ENCODE results near the gene DHCR7.

Gene DHCR7, protein sequence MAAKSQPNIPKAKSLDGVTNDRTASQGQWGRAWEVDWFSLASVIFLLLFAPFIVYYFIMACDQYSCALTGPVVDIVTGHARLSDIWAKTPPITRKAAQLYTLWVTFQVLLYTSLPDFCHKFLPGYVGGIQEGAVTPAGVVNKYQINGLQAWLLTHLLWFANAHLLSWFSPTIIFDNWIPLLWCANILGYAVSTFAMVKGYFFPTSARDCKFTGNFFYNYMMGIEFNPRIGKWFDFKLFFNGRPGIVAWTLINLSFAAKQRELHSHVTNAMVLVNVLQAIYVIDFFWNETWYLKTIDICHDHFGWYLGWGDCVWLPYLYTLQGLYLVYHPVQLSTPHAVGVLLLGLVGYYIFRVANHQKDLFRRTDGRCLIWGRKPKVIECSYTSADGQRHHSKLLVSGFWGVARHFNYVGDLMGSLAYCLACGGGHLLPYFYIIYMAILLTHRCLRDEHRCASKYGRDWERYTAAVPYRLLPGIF

DNA sequence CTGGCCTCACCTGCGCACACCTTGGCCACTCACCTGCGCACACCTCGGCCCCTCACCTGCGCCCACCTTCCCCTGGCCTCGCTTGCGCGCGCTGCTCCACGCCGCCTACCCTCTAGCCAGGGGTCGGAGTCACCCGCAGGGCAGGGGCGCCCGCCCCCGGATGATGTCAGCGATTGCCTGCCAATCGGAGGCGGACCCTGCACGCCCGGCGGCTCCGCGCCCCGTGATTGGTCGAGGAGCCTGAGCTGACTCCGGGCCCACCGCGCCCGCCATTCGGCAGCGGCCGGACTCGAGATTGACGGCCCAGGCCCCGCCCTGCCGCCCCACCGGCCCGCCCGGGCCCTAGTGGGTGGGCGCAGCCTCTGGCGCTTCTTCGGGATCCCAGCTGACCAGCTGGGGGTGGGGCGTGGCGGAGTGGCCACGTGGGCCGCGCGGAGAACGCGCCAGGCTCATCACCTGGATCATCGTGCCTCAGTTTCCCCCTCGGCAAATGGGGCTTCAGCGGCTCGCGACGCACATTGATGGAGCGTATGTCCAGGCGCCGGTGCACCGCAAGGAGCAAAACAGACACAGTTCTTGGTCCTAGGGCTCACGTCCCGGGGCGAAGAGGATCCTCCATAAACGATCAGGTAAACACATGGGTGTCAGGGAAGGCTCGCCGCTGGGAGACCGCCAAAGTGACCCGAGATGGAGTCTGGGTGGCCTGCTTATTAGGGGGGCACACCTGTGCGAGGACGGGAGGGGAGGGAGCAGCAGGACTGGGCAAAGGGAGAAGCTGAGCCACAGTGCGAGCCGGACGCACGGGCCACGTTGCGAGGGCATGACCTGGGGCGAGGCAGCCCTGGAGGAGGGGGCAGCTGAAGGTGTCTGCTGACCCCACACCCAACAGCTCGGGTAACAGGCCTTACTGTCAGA, at the start of gene DHCR7:
Gene DHCR7 (minus strand): TSS at position 137 of the 915 bp plus-strand sequence. CDS start 3,441 bp downstream, outside the sequence.
- peaks cover 31% of the 10 kb centered on the region for H3K36me3 Mint-ChIP-seq (ENCODE audit: low read depth)
- H3K27ac Mint-ChIP-seq, result peak within 1 kb of the TSS; percentile 75
- no peaks in the 10 kb centered on the region for H3K27me3 Mint-ChIP-seq
- peaks cover 54% of the 10 kb centered on the region for H3K4me1 Mint-ChIP-seq (ENCODE audit: low read depth)
- H3K9me3 Mint-ChIP-seq, result peaks cover 7% of the 10 kb centered on the region
- peak within 1 kb of the TSS; percentile 87 for H3K4me3 Mint-ChIP-seq

DNA sequence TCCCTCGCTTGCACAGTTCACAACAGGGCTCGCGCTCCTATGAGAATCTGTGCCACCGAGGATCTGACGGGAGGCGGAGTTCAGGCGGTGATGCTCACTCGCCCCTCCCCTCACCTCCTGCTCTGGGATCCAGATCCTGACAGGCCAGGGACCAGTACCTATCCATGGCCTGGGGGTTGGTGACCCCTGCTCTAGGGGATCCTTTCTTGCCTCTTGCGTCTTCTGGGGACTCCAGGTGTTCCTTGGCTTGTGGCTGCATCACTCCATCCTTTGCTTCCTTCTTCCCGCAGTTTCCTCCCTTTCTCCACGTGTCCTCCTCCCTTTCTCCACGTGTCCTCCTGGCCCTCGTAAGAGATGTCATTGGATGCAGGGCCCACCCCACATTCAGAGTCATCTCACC, 48.2 kb upstream of the DHCR7 start:
- Mint-ChIP-seq H3K27ac (no peak overlapping the region), H3K36me3 (ENCODE audit: low read depth) (peaks cover 86% of the 10 kb centered on the region), H3K27me3 (no peaks in the 10 kb centered on the region), H3K9me3 (no peaks in the 10 kb centered on the region), H3K4me1 (ENCODE audit: low read depth) (peaks cover 4% of the 10 kb centered on the region), H3K4me3 (no peak overlapping the region)

DNA sequence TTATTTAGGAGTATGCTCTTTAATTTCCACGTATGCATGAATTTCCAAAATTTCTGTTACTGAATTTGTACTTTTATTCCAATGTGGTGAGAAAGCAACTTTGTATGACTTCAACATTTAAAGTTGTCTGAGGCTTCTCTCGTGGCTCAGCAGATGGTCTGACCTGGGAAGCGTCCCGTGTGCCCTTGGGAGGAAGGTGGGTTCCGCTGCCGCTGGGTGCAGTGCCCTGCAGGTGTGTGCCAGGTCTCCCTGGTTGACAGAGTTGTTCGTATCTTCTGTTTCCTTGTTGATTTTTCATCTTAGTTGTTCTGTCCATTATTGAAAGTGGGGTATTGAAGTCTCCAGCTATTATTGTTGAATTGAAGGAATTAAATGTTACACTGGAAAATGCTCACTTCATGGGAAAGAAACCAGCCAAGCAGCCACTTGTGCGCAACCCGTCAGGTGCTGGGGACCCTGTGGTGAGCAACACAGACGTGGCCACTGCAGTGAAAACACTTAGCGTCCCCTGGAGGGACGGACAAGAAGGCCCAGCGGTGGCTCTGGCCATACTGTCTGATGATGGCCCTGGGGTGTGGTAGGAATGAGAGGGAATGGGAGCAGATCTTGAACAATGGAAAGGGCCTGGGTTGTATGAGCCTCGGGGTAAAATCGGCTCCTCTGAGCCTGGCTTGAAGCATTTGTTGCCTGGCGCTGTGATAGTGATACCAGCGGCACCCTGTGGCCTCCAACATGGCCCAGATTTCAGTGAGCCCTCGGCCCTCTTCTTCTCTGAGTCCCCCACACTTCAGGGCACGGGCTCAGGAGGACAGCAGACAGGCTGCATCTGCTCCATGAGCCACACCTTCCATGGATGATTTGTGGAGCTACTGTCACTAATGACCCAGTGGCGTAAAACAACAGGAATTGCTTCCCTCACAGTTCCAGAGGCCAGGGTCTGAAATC, 47.4 kb upstream of the DHCR7 start:
- H3K36me3 Mint-ChIP-seq (ENCODE audit: low read depth), result peaks cover 87% of the 10 kb centered on the region
- H3K27ac Mint-ChIP-seq, result peak overlapping the region; percentile 37
- no peaks in the 10 kb centered on the region for H3K27me3 Mint-ChIP-seq

DNA sequence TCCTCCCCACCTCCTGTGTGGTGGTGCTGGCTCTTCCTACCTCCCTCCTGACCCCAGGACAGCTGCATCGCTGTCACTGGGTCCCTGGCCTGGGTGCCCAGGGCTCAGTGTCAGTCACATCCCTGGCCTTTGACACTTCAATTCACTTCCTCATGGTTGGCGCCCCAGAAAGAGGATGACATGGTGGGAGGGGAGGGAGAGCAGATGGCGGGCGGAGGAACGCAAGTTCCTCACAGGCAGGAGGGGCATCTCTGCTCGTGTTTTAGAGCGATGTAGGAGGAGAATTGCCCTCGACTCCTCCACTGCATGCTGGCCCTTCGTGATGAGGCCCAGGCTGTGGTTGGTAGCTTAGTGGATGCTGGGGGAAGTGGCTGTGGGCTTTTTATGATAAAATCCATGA, 43.7 kb upstream of the DHCR7 start:
- Mint-ChIP-seq H3K4me3 (no peak overlapping the region), H3K27me3 (no peaks in the 10 kb centered on the region), H3K36me3 (ENCODE audit: low read depth) (peaks cover 77% of the 10 kb centered on the region), H3K9me3 (no peaks in the 10 kb centered on the region), H3K27ac (no peak overlapping the region), H3K4me1 (ENCODE audit: low read depth) (peaks cover 21% of the 10 kb centered on the region)

More for the DNA sequence above, 47.4 kb upstream of the DHCR7 start:
- Mint-ChIP-seq H3K9me3 (no peaks in the 10 kb centered on the region), H3K4me3 (no peak overlapping the region), H3K4me1 (ENCODE audit: low read depth) (peaks cover 4% of the 10 kb centered on the region)

DNA sequence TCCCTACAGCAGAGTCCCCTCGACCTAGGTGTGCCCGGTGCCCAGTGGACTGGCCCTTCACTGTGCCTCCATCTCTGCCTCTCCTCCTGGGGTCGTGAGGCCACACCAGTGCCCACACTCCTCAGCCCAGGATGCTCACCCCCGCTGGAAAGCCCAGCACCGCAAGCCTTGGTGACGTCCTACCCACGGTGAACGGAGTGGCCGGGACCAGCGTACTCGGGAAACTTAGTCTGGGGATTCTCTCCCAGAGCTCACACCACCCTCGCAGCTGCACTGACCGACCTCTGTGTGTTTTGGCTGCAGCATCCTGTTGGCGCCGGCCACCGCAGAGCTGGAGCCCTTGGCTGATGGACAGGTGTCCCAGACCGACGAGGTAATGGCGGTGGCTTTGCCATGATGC, 43.3 kb upstream of the DHCR7 start:
- no peaks in the 10 kb centered on the region for H3K9me3 Mint-ChIP-seq
- H3K27me3 Mint-ChIP-seq, result no peaks in the 10 kb centered on the region
- H3K36me3 Mint-ChIP-seq (ENCODE audit: low read depth), result peaks cover 77% of the 10 kb centered on the region
- no peak overlapping the region for H3K27ac Mint-ChIP-seq
- no peak overlapping the region for H3K4me3 Mint-ChIP-seq
- H3K4me1 Mint-ChIP-seq (ENCODE audit: low read depth), result peaks cover 21% of the 10 kb centered on the region

DNA sequence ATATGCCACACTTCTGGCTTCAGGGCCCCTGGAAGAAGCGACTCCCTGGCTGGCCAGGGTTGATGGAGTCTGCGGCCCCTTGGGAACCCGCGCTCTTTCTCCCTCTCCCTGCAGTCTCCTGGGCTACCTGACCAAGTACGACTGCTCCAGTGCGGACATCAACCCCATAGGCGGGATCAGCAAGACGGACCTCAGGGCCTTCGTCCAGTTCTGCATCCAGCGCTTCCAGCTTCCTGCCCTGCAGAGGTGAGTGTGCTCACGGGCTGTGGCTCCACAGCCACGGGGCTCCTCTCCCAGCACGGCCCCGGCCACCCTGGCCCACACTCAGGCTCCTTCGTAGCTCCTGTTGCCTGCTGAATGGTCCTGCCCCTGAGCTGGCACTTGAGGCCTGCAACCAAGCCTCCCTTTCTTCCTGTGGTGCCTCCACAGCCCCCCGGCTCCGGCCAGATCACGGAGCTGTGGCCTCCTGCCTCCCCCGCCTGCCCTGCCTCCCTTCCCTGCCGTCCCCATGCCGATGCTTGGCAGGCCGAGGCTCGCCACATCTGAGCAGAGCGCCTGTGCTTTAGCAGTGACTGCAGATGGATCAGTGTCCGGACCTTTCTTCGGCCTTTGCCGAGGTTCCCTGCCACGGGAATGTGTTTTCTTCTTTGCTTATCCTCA, 42.7 kb upstream of the DHCR7 start:
- Mint-ChIP-seq H3K4me1 (ENCODE audit: low read depth) (peaks cover 21% of the 10 kb centered on the region), H3K4me3 (no peak overlapping the region), H3K27me3 (no peaks in the 10 kb centered on the region), H3K9me3 (no peaks in the 10 kb centered on the region), H3K36me3 (ENCODE audit: low read depth) (peaks cover 77% of the 10 kb centered on the region), H3K27ac (no peak overlapping the region)

DNA sequence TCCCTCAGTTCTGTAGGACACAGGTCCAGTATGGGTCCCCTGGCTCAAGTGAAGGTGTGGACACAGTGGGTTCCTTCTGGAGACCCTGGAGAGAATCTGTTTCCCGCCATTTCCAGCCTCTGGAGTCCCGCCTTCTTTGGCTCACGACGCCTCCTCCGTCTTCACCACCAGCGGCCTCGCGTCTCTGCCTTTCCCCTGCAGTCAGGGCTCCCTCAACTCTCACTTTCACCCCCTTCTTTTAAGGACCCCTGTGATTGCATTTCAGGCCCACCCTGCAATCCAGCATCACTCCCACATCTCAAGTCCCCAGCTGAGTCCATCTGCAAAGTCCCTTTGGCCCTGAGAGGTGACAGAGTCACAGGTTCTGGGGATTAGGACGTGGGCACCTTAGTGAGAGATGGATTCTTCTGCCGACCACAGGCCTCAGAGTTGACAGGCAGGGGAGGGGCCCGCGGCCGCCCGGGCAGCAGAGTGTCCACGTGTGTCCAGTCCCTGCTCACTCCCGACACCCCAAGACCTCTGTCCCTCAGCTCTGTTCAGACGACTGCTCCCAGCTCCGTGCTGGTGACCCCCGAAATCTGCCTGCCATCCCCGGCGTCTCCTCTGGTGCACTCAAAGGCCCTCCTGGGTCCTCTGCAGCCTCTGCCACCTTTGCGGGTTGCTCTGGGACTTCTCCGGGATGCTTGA, 42.0 kb upstream of the DHCR7 start:
- Mint-ChIP-seq H3K4me1 (ENCODE audit: low read depth) (peaks cover 21% of the 10 kb centered on the region), H3K36me3 (ENCODE audit: low read depth) (peaks cover 78% of the 10 kb centered on the region), H3K27me3 (no peaks in the 10 kb centered on the region), H3K4me3 (no peak overlapping the region), H3K9me3 (no peaks in the 10 kb centered on the region), H3K27ac (peak overlapping the region; percentile 94)

DNA sequence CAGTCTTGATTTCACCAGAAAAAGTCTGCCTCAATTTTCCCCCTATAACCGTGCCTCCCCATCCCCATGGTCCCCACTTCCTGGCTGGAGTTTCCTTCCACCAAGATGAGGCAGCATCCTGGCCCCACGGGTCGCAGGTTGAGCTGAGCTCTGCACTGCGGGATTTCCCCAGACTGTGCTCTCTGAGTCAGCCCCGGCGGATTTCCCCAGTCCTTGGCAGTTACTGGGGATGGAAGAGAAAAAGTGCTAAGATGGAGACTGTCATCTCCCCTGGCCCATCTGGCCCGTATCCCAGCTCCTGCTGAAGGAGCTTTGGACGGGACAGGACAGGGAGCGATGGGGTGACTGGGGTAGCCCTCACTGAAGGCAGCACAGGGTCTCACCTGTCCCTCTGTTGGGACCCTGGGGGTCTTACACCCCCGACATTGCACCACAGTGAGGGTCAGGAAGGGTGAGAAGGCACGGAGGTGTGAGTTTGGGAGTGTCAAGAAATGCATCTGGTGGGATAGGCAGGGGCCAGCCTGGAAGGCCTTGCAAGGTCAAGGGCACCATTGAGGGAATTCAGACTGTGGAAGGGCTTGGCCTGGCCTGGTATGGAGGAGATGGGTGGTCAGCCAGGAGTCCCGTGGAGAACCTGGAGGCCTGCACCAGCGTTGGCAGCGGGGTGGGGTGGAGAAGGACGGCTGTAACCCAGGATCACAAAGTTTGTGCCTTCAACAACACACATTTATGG, 41.3 kb upstream of the DHCR7 start:
- Mint-ChIP-seq H3K4me1 (ENCODE audit: low read depth) (peaks cover 21% of the 10 kb centered on the region), H3K36me3 (ENCODE audit: low read depth) (peaks cover 77% of the 10 kb centered on the region), H3K4me3 (peak overlapping the region; percentile 62), H3K9me3 (no peaks in the 10 kb centered on the region), H3K27ac (peak overlapping the region; percentile 94), H3K27me3 (no peaks in the 10 kb centered on the region)

DNA sequence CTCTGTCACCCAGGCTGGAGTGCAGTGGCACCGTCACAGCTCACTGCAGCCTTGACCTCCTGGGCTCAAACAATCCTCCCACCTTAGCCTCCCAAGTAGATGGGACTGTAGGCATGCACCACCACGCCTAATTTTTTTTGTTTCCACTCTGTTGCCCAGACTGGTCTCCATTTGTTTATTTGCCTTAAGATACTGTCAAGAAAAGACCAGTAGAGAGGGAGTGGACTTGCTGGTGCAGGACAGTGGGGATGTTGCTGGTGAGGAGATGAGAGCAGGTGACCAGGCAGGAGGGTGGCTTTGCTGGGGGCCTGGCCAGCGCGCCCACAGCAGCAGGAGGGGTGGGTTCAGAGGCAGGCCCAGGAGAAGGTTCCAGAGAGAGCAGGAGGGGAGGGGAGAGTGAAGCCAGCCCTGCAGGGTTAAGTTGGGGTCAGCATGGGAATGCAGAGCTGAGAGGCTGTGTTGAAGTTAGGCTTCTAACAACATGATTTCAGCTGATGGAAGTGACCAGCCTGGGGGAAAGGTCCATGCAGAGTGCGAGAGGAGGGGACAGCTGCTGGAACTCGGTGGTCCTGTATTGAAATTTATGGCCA, 40.6 kb upstream of the DHCR7 start:
- Mint-ChIP-seq H3K4me1 (ENCODE audit: low read depth) (peaks cover 21% of the 10 kb centered on the region), H3K27me3 (no peaks in the 10 kb centered on the region), H3K9me3 (no peaks in the 10 kb centered on the region), H3K4me3 (peak overlapping the region; percentile 8), H3K27ac (peak overlapping the region; percentile 94), H3K36me3 (ENCODE audit: low read depth) (peaks cover 77% of the 10 kb centered on the region)

DNA sequence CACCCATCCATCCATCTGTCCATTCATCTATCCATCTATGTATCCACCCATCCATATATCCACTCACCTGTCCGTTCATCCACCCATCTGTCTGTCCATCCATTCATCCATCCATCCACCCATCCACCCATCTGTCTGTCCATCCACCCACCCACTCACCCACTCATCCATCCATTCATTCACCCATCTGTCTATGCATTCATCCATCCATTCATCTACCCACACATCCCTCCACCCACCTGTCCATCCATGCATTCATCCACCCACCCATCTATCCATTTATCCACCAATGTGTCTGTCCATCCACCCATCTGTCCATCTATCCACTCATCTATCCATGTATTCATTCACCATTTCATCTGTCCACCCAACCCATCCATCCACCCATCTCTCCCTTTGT, 38.1 kb upstream of the DHCR7 start:
- Mint-ChIP-seq H3K4me1 (ENCODE audit: low read depth) (peaks cover 21% of the 10 kb centered on the region), H3K9me3 (no peaks in the 10 kb centered on the region), H3K27ac (no peak overlapping the region), H3K36me3 (ENCODE audit: low read depth) (peaks cover 74% of the 10 kb centered on the region), H3K4me3 (no peak overlapping the region), H3K27me3 (no peaks in the 10 kb centered on the region)

DNA sequence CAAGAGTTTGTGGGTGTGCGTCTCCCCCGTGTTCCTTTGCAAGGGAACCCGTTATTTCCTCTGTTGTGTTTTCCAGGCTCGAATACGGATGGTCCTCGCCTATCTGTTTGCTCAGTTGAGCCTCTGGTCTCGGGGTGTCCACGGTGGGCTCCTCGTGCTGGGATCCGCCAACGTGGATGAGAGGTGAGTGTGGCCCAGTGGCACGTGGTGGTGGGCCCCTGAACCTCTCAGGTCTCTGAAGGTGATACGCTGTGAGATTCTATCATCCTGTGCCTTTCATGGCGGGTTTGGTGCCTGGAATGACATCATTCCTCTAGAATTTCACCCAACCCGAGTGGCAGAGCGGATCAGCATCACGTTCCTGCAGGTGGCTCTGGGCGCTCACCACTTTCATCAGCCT, 37.3 kb upstream of the DHCR7 start:
- H3K27ac Mint-ChIP-seq, result no peak overlapping the region
- no peak overlapping the region for H3K4me3 Mint-ChIP-seq

DNA sequence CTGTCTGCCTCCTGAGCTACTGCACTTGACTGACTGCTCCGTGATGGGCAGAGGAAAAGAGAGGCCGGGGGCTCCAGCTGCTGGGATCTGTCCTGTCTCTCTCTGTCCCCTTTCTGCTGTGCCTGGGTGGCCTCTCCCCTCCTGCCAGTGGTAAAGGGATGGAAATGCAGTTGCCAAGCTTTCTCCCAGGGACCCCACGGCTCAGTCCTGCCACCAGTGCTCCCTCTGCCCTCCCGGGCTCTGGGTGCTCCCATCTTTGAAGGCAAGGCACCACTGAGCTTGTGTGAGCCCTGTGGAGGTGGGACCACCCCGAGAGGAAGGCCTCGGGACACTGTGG, 36.8 kb upstream of the DHCR7 start:
- Mint-ChIP-seq H3K36me3 (ENCODE audit: low read depth) (peaks cover 73% of the 10 kb centered on the region), H3K27me3 (no peaks in the 10 kb centered on the region), H3K9me3 (no peaks in the 10 kb centered on the region), H3K27ac (no peak overlapping the region), H3K4me3 (no peak overlapping the region), H3K4me1 (ENCODE audit: low read depth) (peaks cover 21% of the 10 kb centered on the region)

More for the DNA sequence above, 37.3 kb upstream of the DHCR7 start:
- peaks cover 72% of the 10 kb centered on the region for H3K36me3 Mint-ChIP-seq (ENCODE audit: low read depth)
- H3K27me3 Mint-ChIP-seq, result no peaks in the 10 kb centered on the region
- peaks cover 21% of the 10 kb centered on the region for H3K4me1 Mint-ChIP-seq (ENCODE audit: low read depth)
- no peaks in the 10 kb centered on the region for H3K9me3 Mint-ChIP-seq

All from stimulated activated naive CD8-positive, alpha-beta T cell treated with anti-CD3 and anti-CD28 coated beads, Interleukin-15, Interleukin-2, amounts not matched to agents 100 ng/mL and 50 ng/mL, for 24 hours (primary cell).